ENCODE measurements around the gene KPNB1.

Gene KPNB1

GRCh38 chr17:47716375-47716774 is 66.7 kb downstream of the KPNB1 start:
- Histone ChIP-seq H3K36me3 (ENCODE audit: insufficient read depth) (no peaks in the 10 kb centered on the region), H3K4me1 (ENCODE audit: low read depth, poor library complexity, severe bottlenecking) (peaks cover 45% of the 10 kb centered on the region), H3K4me2 (no peak overlapping the region), H3K79me2 (ENCODE audit: insufficient read depth, low read depth) (no peaks in the 10 kb centered on the region), H3K4me3 (IDR thresholded peaks at IDR 0.05; ENCODE audit: insufficient read depth, low read depth, low read length) (no peak overlapping the region), H3K27me3 (ENCODE audit: insufficient read depth, low read depth) (no peaks in the 10 kb centered on the region; the same call in 1 of the 2 replicates), H4K20me1 (ENCODE audit: insufficient read depth) (no peaks in the 10 kb centered on the region), H3K27ac (no peak overlapping the region), H2AFZ (ENCODE audit: low read depth) (no peak overlapping the region), H3K9ac (no peak overlapping the region)
- no peak for TF ChIP-seq CTCF (conservative IDR thresholded peaks at IDR 0.05; ENCODE audit: low read depth, low read length)

- H3K4me3 ChIP-seq (IDR thresholded peaks at IDR 0.05; ENCODE audit: insufficient read depth, low read depth, low read length): no peak overlapping the region
- TF ChIP-seq CTCF (conservative IDR thresholded peaks at IDR 0.05; ENCODE audit: low read depth, low read length): no peak; the same call in 1 of the 2 replicates
- no peaks in the 10 kb centered on the region for H4K20me1 ChIP-seq (ENCODE audit: insufficient read depth)
- H2AFZ ChIP-seq (ENCODE audit: low read depth): no peak overlapping the region
- no peaks in the 10 kb centered on the region; the same call in 1 of the 2 replicates for H3K27me3 ChIP-seq (ENCODE audit: insufficient read depth, low read depth)
- no peaks in the 10 kb centered on the region for H3K36me3 ChIP-seq (ENCODE audit: insufficient read depth)
- peaks cover 45% of the 10 kb centered on the region for H3K4me1 ChIP-seq (ENCODE audit: low read depth, poor library complexity, severe bottlenecking)
- no peak overlapping the region for H3K9ac ChIP-seq
- no peaks in the 10 kb centered on the region for H3K79me2 ChIP-seq (ENCODE audit: insufficient read depth, low read depth)
- peak overlapping the region; percentile 9; the same call in 1 of the 2 replicates for H3K4me2 ChIP-seq
- no peak overlapping the region for H3K27ac ChIP-seq
Observed at GRCh38 chr17:47717261-47717697, 67.6 kb downstream of the KPNB1 start.

- H3K36me3 ChIP-seq (ENCODE audit: insufficient read depth): no peaks in the 10 kb centered on the region
- peak overlapping the region; percentile 28; the same call in 1 of the 2 replicates for H2AFZ ChIP-seq (ENCODE audit: low read depth)
- no peak overlapping the region for H3K9ac ChIP-seq
- peaks cover 45% of the 10 kb centered on the region for H3K4me1 ChIP-seq (ENCODE audit: low read depth, poor library complexity, severe bottlenecking)
- H4K20me1 ChIP-seq (ENCODE audit: insufficient read depth): no peaks in the 10 kb centered on the region
- H3K4me2 ChIP-seq: peak overlapping the region; percentile 98
- H3K27ac ChIP-seq: peak overlapping the region; percentile 45; the same call in 1 of the 2 replicates
- no peak overlapping the region for H3K4me3 ChIP-seq (IDR thresholded peaks at IDR 0.05; ENCODE audit: insufficient read depth, low read depth, low read length)
- no peaks in the 10 kb centered on the region for H3K79me2 ChIP-seq (ENCODE audit: insufficient read depth, low read depth)
- H3K27me3 ChIP-seq (ENCODE audit: insufficient read depth, low read depth): no peaks in the 10 kb centered on the region
- no peak for TF ChIP-seq CTCF (conservative IDR thresholded peaks at IDR 0.05; ENCODE audit: low read depth, low read length)
Observed at GRCh38 chr17:47717979-47718621, 68.4 kb downstream of the KPNB1 start.

- Histone ChIP-seq H2AFZ (ENCODE audit: low read depth) (peak overlapping the region; percentile 28; the same call in 1 of the 2 replicates), H3K27ac (peak overlapping the region; percentile 45; the same call in 1 of the 2 replicates), H3K4me1 (ENCODE audit: low read depth, poor library complexity, severe bottlenecking) (peaks cover 45% of the 10 kb centered on the region), H4K20me1 (ENCODE audit: insufficient read depth) (no peaks in the 10 kb centered on the region), H3K79me2 (ENCODE audit: insufficient read depth, low read depth) (no peaks in the 10 kb centered on the region), H3K9ac (0 out of 2 replicates have a peak overlapping the region, but pooled peaks have one; percentile 14), H3K4me2 (peak overlapping the region; percentile 98), H3K4me3 (IDR thresholded peaks at IDR 0.05; ENCODE audit: insufficient read depth, low read depth, low read length) (no peak overlapping the region), H3K27me3 (ENCODE audit: insufficient read depth, low read depth) (no peaks in the 10 kb centered on the region), H3K36me3 (ENCODE audit: insufficient read depth) (no peaks in the 10 kb centered on the region)
- no peak for TF ChIP-seq CTCF (conservative IDR thresholded peaks at IDR 0.05; ENCODE audit: low read depth, low read length)
Observed at GRCh38 chr17:47718634-47719405, 69.1 kb downstream of the KPNB1 start.

All from KMS-11 (cell line).